Measurements from ENCODE around the gene DYRK4. TPM values are rescaled to one million over a fixed set of nuclear protein-coding genes. Genes with fewer than 3 reads are reported as not detected.

The DYRK4 gene
- total RNA-seq, 6 donors from 2014 or later, result 22.2 to 53.4 (median 36.6) TPM

DNA sequence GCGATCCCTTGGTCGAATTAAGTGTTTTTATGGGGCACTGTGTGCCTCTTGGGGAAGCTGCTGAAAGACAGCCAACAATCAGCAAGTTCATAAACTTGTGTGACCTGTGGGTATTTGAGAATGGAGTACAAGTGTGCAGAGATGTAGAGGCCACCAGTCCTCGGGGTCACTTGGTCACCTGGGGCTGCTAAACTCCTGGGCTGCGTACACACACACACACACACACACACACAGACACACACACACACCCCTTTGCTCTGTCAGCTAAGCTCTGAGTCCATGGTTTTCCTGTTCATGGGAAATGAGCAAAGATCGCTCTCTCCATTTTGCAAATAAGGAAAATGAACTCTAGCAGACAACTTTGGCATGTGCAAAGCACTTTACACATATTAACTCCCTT, 24.5 kb downstream of the DYRK4 start:
- no peaks in the 10 kb centered on the region for H3K36me3 ChIP-seq
- no peaks in the 10 kb centered on the region for H3K9me3 ChIP-seq
- no peak for ATAC-seq (ENCODE audit: low FRiP score in 2 of 2)
- no peak overlapping the region for H3K27ac ChIP-seq
- WGBS, 2 donors, result 43 to 58% methylated on average over 5 of the region's 5 CpGs
- H3K4me1 ChIP-seq, result no peaks in the 10 kb centered on the region
- H3K4me3 ChIP-seq, result no peak overlapping the region
- TF ChIP-seq POLR2AphosphoS5 (IDR thresholded peaks at IDR 0.05), result no peak
- no peak for TF ChIP-seq EP300 (IDR thresholded peaks at IDR 0.05)
- no peak for TF ChIP-seq POLR2A (IDR thresholded peaks at IDR 0.05)
- TF ChIP-seq, protein P1, sequence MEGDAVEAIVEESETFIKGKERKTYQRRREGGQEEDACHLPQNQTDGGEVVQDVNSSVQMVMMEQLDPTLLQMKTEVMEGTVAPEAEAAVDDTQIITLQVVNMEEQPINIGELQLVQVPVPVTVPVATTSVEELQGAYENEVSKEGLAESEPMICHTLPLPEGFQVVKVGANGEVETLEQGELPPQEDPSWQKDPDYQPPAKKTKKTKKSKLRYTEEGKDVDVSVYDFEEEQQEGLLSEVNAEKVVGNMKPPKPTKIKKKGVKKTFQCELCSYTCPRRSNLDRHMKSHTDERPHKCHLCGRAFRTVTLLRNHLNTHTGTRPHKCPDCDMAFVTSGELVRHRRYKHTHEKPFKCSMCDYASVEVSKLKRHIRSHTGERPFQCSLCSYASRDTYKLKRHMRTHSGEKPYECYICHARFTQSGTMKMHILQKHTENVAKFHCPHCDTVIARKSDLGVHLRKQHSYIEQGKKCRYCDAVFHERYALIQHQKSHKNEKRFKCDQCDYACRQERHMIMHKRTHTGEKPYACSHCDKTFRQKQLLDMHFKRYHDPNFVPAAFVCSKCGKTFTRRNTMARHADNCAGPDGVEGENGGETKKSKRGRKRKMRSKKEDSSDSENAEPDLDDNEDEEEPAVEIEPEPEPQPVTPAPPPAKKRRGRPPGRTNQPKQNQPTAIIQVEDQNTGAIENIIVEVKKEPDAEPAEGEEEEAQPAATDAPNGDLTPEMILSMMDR (IDR thresholded peaks at IDR 0.05), result no peak
- H3K27me3 ChIP-seq, result no peaks in the 10 kb centered on the region
- no peak for DNase-seq

GRCh38 chr12:4587108-4587507, 25.1 kb downstream of the DYRK4 start:
- H3K9me3 ChIP-seq, result no peaks in the 10 kb centered on the region
- no peaks in the 10 kb centered on the region for H3K4me1 ChIP-seq
- no peak for TF ChIP-seq POLR2AphosphoS5 (IDR thresholded peaks at IDR 0.05)
- TF ChIP-seq POLR2A (IDR thresholded peaks at IDR 0.05), result no peak
- TF ChIP-seq EP300 (IDR thresholded peaks at IDR 0.05), result no peak
- TF ChIP-seq, protein P1 (IDR thresholded peaks at IDR 0.05), result no peak
- 81 to 82% methylated on average over 9 of the region's 9 CpGs for WGBS, 2 donors
- no peak for ATAC-seq (ENCODE audit: low FRiP score in 2 of 2)
- no peak overlapping the region for H3K27ac ChIP-seq
- H3K27me3 ChIP-seq, result no peaks in the 10 kb centered on the region
- DNase-seq, result no peak
- no peak overlapping the region for H3K4me3 ChIP-seq
- no peaks in the 10 kb centered on the region for H3K36me3 ChIP-seq

DNA sequence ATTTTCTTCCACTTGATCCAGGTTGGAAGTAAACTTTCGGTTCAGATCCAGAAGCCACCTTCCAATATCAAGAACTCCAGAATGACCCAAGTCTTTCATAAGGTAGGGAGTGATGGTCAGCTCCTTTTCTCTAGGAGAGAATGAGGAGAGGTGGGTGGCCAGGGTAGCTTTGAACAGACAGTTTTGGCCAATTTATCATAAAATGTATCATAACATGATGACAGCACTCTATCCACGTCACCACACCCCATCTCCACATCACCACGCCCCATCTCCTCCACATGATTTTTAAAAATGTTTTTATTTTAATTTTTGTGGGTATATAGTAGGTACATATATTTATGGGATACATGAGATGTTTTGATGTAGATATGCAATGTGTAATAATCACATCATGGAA, 26.9 kb downstream of the DYRK4 start:
- H3K4me1 ChIP-seq, result no peaks in the 10 kb centered on the region
- no peak overlapping the region for H3K27ac ChIP-seq
- H3K36me3 ChIP-seq, result no peaks in the 10 kb centered on the region
- WGBS, 2 donors, result 93 to 97% methylated on average over 3 of the region's 3 CpGs
- no peak for TF ChIP-seq EP300 (IDR thresholded peaks at IDR 0.05)
- TF ChIP-seq, protein P1 (IDR thresholded peaks at IDR 0.05), result no peak
- no peak for TF ChIP-seq POLR2A (IDR thresholded peaks at IDR 0.05)
- TF ChIP-seq POLR2AphosphoS5 (IDR thresholded peaks at IDR 0.05), result no peak
- no peaks in the 10 kb centered on the region for H3K9me3 ChIP-seq
- DNase-seq, result no peak
- H3K27me3 ChIP-seq, result no peaks in the 10 kb centered on the region
- no peak for ATAC-seq (ENCODE audit: low FRiP score in 2 of 2)
- no peak overlapping the region for H3K4me3 ChIP-seq

DNA sequence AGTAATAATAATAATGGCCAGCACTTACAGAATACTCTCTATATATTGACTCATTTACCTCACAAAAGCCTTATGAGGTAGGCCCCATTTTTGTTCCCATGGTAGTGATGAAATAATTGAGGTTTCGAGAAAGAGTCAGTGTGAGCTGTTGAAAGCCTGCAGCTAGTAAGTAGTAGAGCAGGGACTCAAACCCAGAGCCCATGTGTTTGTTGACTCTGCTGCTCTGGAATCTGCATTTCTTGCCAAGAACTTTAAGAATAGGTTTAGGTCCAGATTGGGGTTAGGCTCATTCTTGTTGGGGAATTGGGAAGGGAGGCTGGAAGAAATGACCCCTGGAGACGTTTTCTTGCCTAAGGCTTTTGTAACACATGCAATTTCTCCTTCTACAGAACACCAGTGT, 27.9 kb downstream of the DYRK4 start:
- 60 to 67% methylated on average over 2 of the region's 2 CpGs for WGBS, 2 donors
- no peaks in the 10 kb centered on the region for H3K36me3 ChIP-seq

GRCh38 chr12:4591180-4591687, 29.2 kb downstream of the DYRK4 start:
- peak in 1 of 2 donors; percentile 29 for DNase-seq
- WGBS, 2 donors, result 63 to 71% methylated on average over 7 of the region's 7 CpGs

More for the DNA sequence above, 27.9 kb downstream of the DYRK4 start:
- TF ChIP-seq POLR2AphosphoS5 (IDR thresholded peaks at IDR 0.05), result no peak
- no peak for TF ChIP-seq EP300 (IDR thresholded peaks at IDR 0.05)
- ATAC-seq (ENCODE audit: low FRiP score in 2 of 2), result no peak
- Histone ChIP-seq H3K4me1 (no peaks in the 10 kb centered on the region), H3K4me3 (no peak overlapping the region), H3K27ac (no peak overlapping the region), H3K27me3 (no peaks in the 10 kb centered on the region), H3K9me3 (no peaks in the 10 kb centered on the region)
- DNase-seq, result no peak

More at GRCh38 chr12:4591180-4591687, 29.2 kb downstream of the DYRK4 start:
- ATAC-seq (ENCODE audit: low FRiP score in 2 of 2), result no peak
- Histone ChIP-seq H3K27ac (no peak overlapping the region), H3K27me3 (no peaks in the 10 kb centered on the region), H3K4me3 (no peak overlapping the region), H3K9me3 (no peaks in the 10 kb centered on the region), H3K4me1 (no peaks in the 10 kb centered on the region), H3K36me3 (no peaks in the 10 kb centered on the region)
- TF ChIP-seq EP300 (IDR thresholded peaks at IDR 0.05) (no peak), POLR2AphosphoS5 (IDR thresholded peaks at IDR 0.05) (no peak), POLR2A (IDR thresholded peaks at IDR 0.05) (no peak)
- TF ChIP-seq, protein P1 (IDR thresholded peaks at IDR 0.05), result no peak
